Jurkat, Clone E6-1 (cell line): ENCODE data around the gene FRMD1. TPM values are rescaled to one million over a fixed set of nuclear protein-coding genes. Genes with fewer than 3 reads are reported as not detected.

Experiments
- DNase-seq: peaks from one replicate; pipeline ENCODE4 v3.0.0-alpha.2; 2011; ENCODE audit warnings: low read depth, low spot score
- H3K4me3 ChIP-seq: 2 replicates; pipeline ENCODE4 v1.5.1; 2011; ENCODE audit warnings: mild to moderate bottlenecking, low read length, control low read depth, moderate library complexity
- polyA plus RNA-seq: library from polyadenylated mRNA; unstranded; fragments of >200 nt; gene quantifications from one replicate; pipeline ENCODE4 v1.2.1, GENCODE V29; 2012; ENCODE audit warnings: missing spikeins; ENCODE audit not compliant: insufficient read length, insufficient read depth

Gene FRMD1
- polyA plus RNA-seq: not detected

DNA sequence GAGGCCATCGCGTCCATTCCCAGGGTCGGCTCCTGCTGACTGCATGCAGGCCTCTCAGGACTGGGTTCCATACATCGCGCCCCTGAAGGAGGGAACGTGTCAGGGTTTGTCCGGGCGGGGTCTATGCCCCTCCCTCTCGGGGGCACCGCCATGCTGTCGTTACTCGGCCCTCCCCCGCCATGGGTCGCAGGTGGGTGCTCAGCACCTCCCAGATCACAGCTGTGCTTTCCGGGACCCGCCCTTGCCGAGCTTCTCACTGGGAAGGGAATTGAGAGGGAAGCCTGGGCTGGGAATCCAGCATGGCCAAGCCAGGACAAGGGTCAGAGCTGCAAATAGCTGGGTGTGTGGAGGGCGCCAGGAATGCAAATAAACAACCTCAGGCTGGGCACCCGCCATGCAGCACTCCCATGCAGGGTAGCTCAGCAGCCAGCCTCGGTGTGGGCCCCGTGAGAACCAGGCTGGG lies at the start of gene FRMD1:
FRMD1 (minus strand) TSS at position 270 of the 463 bp plus-strand sequence; CDS start at position 152, 118 bp downstream.
- no peak for DNase-seq
- no peak within 1 kb of the TSS for H3K4me3 ChIP-seq

DNA sequence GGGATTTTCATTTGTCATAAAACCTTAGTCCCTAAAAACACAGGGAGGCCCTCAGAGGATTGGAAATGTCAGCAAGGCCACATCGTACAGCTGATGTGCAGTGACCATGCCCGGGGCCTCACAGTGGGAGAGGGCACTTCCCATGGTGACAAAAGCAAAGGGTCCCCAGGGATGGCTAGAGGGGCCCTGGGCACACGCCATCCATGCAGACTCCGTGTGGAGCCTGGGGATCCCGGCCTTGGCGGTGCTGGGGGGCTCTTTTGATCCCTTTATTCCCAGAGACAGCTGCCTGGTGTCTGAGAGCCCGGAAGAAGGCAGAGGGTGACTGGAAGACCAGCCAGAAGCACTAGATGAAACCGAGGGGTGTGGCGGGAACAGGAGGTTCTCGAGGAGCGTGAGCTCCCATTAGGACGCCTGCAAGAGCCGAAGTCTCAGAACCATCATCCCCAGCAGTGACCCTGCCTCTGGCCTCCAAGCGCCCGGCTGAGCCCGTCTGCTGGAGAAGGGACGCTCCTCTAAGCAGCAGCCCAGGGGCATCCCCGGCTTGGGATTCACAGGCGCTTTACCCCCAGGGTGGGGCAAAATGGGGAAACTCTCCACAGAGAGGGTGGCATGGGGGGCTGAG lies 49.1 kb upstream of the FRMD1 start:
- DNase-seq: no peak
- no peak overlapping the region for H3K4me3 ChIP-seq

DNA sequence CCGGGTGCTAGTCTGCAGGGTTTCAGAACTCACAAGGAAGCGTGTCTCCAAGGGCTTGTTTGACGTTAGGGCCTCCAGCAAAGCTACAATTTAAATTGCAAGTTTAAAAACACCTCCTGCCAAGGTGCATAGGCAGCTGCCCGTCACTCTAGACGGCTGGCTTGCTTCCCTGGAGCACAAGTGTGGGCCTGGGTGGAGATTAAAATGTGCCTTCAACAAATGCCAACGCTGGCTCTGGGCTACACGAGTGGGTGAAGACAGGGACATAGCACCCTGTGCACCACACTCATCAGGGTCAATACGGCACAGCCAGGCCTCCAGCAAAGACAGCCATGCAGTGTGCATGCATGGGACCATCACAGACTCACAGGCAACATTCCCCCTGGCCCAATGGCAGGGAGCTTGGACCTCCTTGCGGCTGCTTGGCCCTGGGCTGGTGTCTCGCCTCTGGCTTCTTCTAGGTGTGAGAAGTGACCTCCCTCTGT lies 48.4 kb upstream of the FRMD1 start:
- H3K4me3 ChIP-seq: no peak overlapping the region

DNA sequence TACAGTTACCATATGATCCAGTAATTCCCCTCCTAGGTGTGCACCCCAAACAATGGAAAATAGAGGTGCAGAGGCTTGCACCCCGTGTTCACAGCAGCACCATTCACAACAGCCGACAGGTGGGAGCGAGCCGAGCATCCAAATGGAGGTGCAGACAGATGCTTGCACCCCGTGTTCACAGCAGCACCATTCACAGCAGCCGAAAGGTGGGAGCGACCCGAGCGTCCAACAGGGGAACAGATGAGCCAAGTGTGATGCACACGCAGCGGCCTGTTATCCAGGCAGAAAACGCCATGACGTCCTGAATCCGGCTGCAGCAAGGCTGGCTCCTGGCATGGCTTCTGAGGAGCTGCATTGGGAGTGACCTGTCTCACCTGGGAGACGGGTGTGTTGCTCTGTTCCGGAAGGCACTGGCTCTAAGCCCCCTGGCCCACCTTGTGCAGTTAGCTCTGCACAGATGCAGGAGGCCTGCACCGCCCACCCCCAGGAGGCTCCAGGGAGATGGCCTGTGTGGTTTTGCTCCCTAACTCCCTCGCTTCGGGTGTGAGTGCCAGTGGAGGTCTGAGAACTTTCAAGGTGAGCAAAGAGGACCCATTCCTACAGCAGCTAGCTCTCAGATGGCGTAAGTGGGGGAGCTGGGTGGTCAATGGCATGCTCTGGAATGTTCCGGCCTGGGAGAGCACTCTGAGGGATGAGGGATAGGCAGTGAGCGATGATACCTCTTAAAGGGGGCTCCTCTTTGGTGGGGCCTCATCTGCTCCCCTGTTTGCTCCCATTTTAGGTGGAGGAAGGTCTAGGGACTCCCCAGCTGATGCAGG lies 47.8 kb upstream of the FRMD1 start:
- no peak for DNase-seq
- H3K4me3 ChIP-seq: no peak overlapping the region

More for the DNA sequence above, 48.4 kb upstream of the FRMD1 start:
- DNase-seq: no peak

DNA sequence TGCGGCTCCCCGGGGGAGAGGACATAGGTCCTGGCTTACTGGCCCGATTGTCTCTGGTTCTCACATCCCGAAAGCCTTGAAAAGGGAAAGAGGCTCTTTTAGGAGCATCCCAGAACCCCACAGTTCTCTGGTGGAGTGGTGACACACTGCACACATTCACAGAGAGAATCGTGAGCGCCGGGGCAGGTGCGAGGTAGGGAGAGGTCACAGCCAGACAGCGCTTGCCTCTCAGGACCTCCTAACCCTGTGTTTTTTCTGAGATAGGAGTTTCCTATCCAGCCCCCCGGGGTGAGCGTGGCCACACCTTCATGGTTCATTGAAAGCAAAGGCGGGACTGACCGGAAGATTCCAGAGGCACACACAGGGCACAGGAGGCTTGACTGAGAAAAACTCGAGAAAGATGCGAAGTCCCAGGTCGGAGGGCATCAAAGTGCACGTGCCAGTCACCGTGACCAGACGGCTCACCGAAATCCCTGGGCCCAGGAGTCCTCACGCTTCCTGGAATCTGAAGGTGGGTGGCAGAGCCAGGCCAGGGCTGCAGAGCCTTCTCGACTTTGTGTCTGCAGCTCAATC lies 46.5 kb upstream of the FRMD1 start:
- H3K4me3 ChIP-seq: no peak overlapping the region
- DNase-seq: no peak

DNA sequence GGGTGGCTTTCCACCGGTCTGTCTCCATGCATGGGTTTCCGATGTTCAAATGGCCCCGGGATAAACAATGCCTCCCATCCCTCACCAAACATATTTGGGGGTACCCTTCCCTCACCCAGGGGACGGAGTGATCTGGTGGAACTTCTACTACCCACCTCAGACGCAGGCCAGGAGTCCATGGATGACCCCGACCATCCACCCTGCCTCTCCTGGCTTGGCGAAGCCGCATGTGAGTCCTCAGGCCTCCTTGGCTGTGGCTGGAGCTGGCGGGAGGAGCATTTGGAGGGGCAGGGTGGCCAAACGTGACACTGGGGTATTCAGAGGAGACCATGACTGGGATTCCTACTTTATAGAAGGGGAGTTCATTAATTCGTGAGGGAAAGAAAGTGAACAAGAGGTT lies 45.9 kb upstream of the FRMD1 start:
- DNase-seq: no peak
- H3K4me3 ChIP-seq: no peak overlapping the region

DNA sequence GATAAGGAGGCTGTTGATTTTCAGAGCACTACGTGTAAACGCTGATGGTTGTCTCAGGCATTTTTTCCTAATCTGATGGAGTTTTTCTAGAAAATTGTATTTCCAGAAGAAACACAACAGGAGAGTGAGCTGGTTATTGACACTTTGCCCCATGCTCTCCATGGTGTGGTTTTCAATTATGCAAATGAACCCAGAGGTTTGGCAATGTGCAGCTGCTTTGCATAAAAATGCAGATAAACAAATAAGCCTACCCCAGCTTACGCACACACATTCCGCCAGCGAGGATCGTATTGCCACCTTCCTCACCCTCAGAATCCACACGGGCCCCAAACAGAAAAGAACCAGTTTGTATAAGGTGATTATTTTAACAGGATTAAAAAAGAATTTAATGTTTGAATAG lies 45.1 kb upstream of the FRMD1 start:
- H3K4me3 ChIP-seq: no peak overlapping the region
- DNase-seq: no peak

DNA sequence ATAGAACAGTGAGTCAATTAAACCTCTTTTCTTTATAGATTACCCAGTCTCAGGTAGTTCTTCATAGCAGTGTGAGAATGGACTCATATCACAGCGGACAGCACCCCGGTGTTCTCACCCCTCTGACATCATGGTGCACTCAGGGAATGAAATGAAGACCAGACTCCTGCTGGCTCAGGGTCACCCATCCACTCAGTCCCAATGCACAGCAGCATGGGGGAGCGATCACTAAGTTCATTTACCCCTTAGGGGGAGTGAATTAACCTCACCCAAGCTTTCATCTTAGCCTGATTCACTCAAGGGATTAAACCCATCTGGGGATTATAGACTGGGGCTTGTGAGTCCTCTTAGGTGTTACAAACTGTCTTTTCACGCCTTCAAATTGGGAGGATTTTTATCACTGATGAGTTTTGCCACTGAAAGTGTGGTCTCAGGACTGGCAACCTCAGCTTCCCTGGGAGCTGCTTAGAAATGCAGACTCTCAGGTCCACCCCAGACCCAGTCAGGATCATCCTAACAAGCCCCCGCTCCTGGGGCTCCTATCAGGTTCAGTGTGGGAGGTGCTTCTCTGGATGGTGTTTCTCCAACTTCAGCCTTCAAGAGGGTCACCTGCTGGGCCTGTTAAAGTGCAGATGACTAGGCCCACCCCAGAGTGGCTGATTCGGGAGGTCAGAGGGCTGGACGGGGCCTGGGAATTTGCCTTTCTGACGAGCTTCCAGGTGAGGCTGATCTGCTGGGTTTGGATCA lies 44.3 kb upstream of the FRMD1 start:
- no peak for DNase-seq
- H3K4me3 ChIP-seq: no peak overlapping the region

DNA sequence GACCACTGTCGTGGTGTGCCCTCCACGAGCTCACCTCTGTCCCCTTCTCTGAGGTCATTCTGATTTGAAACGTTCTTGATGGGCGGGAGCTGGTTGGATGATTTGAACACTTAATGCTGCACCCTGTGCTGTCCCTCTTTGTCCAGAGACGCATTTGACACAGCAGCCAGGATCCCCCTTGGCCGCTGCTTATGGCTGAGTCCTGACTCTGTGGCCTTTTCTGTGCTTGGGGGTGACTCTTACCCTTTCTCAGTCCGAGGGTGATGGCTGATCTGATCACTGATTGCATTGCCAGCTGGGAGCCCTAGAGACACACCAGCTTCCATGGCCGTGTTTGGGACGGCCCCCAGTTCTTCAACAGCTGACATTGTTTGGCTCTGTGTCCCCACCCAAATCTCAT lies 43.5 kb upstream of the FRMD1 start:
- DNase-seq: no peak
- no peak overlapping the region for H3K4me3 ChIP-seq

DNA sequence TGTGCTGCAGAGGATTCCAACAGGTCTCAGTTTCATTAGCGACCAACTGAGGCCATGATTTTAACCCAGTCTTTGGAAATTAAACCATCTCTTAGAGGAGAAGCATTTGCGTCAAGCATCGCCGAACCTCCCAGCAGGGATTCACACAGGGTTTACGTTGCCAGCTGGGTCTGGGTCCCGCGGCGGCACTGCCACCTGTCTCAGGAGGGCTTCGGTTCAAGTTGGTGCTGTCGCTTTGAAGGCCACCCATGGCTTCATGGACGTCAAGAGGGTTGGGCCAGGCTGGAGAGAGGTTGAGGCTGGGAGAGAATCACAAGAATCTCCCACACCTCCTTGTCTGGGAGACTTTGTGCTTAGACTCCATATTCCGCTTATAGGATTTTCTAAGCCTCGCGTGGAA lies 43.0 kb upstream of the FRMD1 start:
- H3K4me3 ChIP-seq: no peak overlapping the region
- DNase-seq: no peak

DNA sequence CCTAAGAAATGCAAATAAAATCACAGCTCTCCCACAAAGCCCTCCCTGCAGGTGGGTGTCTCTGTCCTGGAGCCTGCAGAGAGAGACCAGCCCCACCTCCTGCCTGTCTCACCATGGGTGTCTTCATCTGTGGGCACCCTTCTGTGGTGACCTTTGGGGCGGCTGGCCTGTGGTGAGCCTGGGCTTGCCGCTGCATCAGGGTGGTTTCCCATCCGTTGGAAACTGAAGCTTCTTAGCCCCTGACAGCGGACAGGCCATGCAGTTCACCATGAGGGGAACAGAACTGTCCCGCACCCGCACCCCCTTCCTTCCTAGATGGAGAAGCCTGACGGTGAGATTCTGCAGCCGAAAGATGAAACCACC lies 42.3 kb upstream of the FRMD1 start:
- DNase-seq: no peak
- no peak overlapping the region for H3K4me3 ChIP-seq

DNA sequence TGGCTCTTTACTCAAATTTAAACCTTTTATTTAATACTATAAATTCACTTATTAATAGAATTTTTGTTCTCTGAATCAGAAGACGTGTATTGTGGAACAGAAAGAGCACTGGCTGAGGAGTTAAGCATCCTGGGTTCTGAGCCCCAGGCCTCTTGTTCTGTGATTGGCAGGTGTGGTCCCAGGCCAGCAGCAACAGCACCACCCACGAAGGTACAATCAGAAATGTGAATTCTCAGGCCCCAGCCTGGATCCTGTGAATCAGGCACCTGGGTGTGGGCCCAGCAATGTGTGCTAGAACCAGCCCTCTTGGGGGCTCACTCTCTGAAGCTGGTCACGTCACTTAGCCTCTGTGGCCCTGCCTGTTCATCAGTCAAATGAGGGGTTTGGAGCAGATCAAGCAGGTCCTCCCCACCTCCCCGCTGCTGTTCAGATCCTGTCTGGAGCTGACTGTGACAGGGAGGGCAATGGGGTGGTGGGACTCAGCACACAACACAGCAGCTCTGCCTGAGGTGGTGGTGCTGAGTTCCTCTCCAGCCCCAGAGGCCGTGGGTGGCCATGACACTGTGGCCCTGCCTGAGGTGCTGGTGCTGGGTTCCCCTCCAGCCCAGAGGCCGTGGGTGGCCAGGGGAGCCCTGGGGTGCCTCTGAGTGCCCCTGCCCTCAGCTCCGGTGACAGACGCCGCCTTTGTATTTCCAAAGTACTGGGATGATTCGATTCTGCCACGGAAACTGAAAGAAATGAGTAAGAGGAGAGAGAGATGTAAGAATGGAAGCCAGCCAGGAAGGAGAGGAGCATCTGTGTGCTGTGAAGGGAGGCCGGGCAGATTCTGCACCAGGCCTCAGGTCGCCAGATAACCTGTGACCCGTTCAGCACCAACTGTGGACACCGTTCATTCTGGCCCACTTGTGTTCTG lies 41.6 kb upstream of the FRMD1 start:
- no peak overlapping the region for H3K4me3 ChIP-seq
- no peak for DNase-seq

DNA sequence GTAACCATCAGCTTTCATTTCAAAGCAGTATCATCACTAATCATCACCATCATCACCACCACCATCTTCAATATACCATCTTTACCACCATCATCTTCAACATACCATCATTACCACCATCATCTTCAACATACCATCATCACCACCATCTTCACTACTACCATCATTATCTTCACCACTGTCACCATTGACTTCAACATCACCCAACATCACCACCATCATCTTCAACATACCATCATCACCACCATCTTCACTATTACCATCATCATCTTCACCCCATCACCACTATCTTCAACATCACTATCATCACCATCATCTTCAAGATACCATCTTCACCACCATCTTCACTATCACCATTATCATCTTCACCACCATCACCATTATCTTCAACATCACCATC lies 40.5 kb upstream of the FRMD1 start:
- no peak for DNase-seq
- no peak overlapping the region for H3K4me3 ChIP-seq

DNA sequence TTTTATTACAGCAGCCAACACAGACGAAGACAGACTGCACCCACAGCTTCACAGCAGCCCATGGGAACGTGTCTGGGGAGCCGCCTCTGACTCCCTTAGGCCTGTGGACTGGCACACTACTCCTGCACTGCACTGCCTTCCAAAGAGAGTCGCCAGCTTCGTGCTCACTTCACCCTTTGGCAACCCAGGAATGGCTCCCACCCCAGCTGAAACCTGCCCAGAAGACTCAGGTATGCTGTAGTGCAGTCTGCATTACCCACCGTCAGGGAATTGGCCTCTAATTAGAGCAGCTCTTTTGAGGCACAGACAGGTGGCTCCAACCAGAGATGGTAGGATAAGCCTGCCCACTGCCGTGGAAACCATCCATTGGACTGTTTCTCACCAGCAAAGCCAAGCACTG lies 39.9 kb upstream of the FRMD1 start:
- DNase-seq: no peak
- H3K4me3 ChIP-seq: no peak overlapping the region

DNA sequence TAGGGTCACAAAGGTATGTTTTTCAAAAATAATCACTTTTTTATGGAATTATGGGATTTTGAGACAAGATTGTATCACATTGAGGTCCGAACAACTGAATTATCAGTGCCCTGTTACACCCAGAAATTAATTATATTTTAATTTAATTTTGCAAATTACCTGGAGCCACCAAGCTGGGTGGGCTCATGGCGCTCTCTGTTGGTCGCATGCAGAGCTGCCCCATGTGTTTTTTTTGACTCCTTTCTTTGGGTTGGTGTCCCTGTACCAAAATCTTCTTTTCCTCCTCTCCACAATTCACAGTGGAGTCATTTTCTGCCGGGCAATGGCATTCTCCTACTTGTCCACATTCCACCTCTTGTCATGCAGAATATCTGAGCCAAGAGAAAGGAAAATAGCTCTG lies 38.9 kb upstream of the FRMD1 start:
- no peak overlapping the region for H3K4me3 ChIP-seq
- DNase-seq: no peak

DNA sequence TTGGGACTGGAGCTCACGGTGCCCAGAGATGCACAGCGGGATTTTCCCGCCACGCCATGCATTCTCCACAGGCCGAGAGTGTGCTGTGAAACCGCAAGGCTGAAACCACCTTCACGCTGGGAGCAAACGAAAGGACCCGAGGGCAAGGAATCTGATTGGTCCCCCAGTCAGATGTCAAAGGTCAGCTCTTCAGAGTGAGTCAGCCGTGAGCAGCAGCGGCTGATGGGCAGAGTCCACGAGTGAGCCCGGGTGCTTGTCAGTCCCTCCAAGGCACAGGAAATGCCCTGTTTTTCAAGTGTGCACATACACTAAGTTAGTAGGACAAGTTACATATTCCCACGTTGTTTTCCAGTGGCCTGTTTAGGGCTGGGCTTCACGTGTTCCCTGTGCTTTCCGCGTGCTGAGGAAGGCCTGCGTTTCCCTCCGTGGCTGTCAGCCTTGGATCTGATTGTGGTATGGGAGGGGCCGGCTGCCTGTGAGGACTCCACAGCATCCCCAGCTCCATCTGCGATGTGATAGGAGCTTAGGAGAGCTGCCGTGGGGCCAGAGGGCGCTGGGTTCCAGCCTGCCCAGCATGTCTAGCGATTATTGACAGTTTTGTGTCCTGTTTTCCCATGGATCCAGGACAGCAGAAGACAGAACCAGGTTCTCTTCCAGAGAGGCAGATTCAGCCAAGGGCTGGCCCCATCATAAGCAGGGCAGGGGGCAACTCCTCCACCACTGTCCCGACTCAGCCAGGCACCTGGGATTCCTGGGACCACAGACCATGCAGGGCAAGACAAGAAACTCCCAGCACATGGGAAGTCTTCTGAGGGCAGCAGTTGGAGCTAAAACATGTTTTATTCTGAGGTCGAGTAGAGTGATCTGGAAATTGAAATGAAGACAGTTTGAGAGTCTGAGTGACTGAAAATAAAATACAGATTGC lies 38.2 kb upstream of the FRMD1 start:
- no peak overlapping the region for H3K4me3 ChIP-seq
- no peak for DNase-seq

DNA sequence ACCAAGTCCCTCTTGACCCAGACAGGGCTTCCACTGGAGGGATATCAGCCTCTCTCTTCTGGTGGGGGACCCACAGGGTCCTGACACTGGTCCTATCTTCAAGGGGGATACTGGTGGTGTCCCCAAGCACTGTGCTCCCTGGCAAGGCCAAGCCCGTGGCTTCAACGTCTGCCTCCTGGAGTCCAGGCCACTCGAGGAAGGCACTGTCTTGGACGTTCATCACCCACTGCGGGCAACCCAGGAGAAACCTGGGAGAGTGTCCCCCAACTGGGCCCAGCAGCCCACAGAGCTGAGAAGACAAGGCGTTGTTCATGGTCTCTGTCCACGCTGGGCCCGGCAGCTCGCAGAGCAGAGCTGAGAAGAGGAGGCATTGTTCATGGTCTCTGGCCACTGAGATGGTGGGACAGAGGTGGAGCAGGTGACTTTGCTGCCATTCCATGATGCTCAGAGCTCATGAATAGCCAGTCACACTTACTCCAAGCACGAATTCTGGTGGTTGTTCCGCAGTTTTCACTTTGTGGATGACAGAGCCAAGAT lies 37.5 kb upstream of the FRMD1 start:
- H3K4me3 ChIP-seq: no peak overlapping the region
- DNase-seq: no peak
